ENCODE measurements around the gene PDE8B.
A peak's percentile ranks its signal among the peaks of the same experiment; 100 is the strongest.

GRCh38 chr5:77322406-77322805, 111.9 kb downstream of the PDE8B start:
- TF ChIP-seq POLR2AphosphoS5 (IDR thresholded peaks at IDR 0.05; ENCODE audit: low read depth) = no peak
- no peak for TF ChIP-seq EZH2phosphoT487 (IDR thresholded peaks at IDR 0.05; ENCODE audit: unreplicated experiment)
- TF ChIP-seq, protein P1, sequence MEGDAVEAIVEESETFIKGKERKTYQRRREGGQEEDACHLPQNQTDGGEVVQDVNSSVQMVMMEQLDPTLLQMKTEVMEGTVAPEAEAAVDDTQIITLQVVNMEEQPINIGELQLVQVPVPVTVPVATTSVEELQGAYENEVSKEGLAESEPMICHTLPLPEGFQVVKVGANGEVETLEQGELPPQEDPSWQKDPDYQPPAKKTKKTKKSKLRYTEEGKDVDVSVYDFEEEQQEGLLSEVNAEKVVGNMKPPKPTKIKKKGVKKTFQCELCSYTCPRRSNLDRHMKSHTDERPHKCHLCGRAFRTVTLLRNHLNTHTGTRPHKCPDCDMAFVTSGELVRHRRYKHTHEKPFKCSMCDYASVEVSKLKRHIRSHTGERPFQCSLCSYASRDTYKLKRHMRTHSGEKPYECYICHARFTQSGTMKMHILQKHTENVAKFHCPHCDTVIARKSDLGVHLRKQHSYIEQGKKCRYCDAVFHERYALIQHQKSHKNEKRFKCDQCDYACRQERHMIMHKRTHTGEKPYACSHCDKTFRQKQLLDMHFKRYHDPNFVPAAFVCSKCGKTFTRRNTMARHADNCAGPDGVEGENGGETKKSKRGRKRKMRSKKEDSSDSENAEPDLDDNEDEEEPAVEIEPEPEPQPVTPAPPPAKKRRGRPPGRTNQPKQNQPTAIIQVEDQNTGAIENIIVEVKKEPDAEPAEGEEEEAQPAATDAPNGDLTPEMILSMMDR (conservative IDR thresholded peaks at IDR 0.05; ENCODE audit: low read depth in 2 of 2) = no peak
- TF ChIP-seq EZH2 (IDR thresholded peaks at IDR 0.05; ENCODE audit: low read depth, unreplicated experiment) = no peak
- TF ChIP-seq, protein P2, sequence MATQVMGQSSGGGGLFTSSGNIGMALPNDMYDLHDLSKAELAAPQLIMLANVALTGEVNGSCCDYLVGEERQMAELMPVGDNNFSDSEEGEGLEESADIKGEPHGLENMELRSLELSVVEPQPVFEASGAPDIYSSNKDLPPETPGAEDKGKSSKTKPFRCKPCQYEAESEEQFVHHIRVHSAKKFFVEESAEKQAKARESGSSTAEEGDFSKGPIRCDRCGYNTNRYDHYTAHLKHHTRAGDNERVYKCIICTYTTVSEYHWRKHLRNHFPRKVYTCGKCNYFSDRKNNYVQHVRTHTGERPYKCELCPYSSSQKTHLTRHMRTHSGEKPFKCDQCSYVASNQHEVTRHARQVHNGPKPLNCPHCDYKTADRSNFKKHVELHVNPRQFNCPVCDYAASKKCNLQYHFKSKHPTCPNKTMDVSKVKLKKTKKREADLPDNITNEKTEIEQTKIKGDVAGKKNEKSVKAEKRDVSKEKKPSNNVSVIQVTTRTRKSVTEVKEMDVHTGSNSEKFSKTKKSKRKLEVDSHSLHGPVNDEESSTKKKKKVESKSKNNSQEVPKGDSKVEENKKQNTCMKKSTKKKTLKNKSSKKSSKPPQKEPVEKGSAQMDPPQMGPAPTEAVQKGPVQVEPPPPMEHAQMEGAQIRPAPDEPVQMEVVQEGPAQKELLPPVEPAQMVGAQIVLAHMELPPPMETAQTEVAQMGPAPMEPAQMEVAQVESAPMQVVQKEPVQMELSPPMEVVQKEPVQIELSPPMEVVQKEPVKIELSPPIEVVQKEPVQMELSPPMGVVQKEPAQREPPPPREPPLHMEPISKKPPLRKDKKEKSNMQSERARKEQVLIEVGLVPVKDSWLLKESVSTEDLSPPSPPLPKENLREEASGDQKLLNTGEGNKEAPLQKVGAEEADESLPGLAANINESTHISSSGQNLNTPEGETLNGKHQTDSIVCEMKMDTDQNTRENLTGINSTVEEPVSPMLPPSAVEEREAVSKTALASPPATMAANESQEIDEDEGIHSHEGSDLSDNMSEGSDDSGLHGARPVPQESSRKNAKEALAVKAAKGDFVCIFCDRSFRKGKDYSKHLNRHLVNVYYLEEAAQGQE (IDR thresholded peaks at IDR 0.05; ENCODE audit: unreplicated experiment) = no peak
- TF ChIP-seq, protein P3, sequence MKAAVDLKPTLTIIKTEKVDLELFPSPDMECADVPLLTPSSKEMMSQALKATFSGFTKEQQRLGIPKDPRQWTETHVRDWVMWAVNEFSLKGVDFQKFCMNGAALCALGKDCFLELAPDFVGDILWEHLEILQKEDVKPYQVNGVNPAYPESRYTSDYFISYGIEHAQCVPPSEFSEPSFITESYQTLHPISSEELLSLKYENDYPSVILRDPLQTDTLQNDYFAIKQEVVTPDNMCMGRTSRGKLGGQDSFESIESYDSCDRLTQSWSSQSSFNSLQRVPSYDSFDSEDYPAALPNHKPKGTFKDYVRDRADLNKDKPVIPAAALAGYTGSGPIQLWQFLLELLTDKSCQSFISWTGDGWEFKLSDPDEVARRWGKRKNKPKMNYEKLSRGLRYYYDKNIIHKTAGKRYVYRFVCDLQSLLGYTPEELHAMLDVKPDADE (IDR thresholded peaks at IDR 0.05) = no peak
- TF ChIP-seq, protein P4, sequence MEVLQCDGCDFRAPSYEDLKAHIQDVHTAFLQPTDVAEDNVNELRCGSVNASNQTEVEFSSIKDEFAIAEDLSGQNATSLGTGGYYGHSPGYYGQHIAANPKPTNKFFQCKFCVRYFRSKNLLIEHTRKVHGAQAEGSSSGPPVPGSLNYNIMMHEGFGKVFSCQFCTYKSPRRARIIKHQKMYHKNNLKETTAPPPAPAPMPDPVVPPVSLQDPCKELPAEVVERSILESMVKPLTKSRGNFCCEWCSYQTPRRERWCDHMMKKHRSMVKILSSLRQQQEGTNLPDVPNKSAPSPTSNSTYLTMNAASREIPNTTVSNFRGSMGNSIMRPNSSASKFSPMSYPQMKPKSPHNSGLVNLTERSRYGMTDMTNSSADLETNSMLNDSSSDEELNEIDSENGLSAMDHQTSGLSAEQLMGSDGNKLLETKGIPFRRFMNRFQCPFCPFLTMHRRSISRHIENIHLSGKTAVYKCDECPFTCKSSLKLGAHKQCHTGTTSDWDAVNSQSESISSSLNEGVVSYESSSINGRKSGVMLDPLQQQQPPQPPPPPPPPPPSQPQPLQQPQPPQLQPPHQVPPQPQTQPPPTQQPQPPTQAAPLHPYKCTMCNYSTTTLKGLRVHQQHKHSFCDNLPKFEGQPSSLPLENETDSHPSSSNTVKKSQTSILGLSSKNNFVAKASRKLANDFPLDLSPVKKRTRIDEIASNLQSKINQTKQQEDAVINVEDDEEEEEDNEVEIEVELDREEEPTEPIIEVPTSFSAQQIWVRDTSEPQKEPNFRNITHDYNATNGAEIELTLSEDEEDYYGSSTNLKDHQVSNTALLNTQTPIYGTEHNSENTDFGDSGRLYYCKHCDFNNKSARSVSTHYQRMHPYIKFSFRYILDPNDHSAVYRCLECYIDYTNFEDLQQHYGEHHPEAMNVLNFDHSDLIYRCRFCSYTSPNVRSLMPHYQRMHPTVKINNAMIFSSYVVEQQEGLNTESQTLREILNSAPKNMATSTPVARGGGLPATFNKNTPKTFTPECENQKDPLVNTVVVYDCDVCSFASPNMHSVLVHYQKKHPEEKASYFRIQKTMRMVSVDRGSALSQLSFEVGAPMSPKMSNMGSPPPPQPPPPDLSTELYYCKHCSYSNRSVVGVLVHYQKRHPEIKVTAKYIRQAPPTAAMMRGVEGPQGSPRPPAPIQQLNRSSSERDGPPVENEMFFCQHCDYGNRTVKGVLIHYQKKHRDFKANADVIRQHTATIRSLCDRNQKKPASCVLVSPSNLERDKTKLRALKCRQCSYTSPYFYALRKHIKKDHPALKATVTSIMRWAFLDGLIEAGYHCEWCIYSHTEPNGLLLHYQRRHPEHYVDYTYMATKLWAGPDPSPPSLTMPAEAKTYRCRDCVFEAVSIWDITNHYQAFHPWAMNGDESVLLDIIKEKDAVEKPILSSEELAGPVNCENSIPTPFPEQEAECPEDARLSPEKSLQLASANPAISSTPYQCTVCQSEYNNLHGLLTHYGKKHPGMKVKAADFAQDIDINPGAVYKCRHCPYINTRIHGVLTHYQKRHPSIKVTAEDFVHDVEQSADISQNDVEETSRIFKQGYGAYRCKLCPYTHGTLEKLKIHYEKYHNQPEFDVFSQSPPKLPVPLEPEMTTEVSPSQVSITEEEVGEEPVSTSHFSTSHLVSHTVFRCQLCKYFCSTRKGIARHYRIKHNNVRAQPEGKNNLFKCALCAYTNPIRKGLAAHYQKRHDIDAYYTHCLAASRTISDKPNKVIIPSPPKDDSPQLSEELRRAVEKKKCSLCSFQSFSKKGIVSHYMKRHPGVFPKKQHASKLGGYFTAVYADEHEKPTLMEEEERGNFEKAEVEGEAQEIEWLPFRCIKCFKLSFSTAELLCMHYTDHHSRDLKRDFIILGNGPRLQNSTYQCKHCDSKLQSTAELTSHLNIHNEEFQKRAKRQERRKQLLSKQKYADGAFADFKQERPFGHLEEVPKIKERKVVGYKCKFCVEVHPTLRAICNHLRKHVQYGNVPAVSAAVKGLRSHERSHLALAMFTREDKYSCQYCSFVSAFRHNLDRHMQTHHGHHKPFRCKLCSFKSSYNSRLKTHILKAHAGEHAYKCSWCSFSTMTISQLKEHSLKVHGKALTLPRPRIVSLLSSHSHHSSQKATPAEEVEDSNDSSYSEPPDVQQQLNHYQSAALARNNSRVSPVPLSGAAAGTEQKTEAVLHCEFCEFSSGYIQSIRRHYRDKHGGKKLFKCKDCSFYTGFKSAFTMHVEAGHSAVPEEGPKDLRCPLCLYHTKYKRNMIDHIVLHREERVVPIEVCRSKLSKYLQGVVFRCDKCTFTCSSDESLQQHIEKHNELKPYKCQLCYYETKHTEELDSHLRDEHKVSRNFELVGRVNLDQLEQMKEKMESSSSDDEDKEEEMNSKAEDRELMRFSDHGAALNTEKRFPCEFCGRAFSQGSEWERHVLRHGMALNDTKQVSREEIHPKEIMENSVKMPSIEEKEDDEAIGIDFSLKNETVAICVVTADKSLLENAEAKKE (CRISPR knock-in tag; IDR thresholded peaks at IDR 0.05) = peak; percentile 51; the same call in 1 of the 2 replicates
- TF ChIP-seq CREB1 (CRISPR knock-in tag; IDR thresholded peaks at IDR 0.05; ENCODE audit: low read depth) = peak; percentile 61; the same call in 1 of the 2 replicates
- TF ChIP-seq JUNB (IDR thresholded peaks at IDR 0.05; ENCODE audit: unreplicated experiment) = no peak
- no peak for TF ChIP-seq ZNF114 (CRISPR knock-in tag; IDR thresholded peaks at IDR 0.05)
- TF ChIP-seq STAT1 (IDR thresholded peaks at IDR 0.05; ENCODE audit: unreplicated experiment) = no peak

Data from GM23338 (cell line).